ENCODE measurements around the gene C2orf69. TPM values are rescaled to one million over a fixed set of nuclear protein-coding genes. Genes with fewer than 3 reads are reported as not detected.

C2orf69 gene
- total and polyA plus RNA-seq, 2 of the 13 experiments (the other 11 are each of a cell fraction or from before 2014, with no cell fraction given) = 4.8 to 19.3 TPM

DNA sequence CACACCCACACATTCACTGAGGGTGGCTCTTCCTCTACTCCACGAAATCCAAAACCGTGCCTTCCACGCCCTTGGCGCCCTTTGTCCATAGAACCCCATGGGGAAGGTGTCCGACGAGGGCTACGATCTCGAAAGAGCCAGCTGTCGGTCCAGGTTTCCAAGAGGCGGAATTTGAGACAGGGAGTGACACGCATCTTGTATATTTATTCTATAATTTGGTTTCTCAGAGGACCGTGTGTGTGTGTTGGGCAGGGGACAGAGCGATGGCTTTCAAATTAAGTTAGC lies 726 bp downstream of the C2orf69 start (continued):
- TF ChIP-seq, protein P1, sequence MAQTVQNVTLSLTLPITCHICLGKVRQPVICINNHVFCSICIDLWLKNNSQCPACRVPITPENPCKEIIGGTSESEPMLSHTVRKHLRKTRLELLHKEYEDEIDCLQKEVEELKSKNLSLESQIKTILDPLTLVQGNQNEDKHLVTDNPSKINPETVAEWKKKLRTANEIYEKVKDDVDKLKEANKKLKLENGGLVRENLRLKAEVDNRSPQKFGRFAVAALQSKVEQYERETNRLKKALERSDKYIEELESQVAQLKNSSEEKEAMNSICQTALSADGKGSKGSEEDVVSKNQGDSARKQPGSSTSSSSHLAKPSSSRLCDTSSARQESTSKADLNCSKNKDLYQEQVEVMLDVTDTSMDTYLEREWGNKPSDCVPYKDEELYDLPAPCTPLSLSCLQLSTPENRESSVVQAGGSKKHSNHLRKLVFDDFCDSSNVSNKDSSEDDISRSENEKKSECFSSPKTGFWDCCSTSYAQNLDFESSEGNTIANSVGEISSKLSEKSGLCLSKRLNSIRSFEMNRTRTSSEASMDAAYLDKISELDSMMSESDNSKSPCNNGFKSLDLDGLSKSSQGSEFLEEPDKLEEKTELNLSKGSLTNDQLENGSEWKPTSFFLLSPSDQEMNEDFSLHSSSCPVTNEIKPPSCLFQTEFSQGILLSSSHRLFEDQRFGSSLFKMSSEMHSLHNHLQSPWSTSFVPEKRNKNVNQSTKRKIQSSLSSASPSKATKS (CRISPR knock-in tag; IDR thresholded peaks at IDR 0.05) = 0 out of 2 replicates have a peak, but pooled peaks have one; percentile 64
- TF ChIP-seq, protein P2, sequence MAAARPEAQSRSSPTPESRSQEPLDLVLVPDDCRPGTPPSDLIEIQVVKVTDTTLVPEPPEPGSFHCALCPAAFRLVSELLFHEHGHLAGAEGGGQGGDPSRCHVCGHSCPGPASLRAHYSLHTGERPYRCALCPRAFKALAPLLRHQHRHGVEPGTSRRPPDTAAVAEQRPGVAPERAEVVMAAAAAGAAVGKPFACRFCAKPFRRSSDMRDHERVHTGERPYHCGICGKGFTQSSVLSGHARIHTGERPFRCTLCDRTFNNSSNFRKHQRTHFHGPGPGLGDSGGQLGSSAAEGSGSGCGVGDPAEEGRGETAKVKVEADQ (CRISPR knock-in tag; IDR thresholded peaks at IDR 0.05; ENCODE audit: borderline replicate concordance) = peak; percentile 4; the same call in 1 of the 2 replicates
- no peak for TF ChIP-seq MAFF (IDR thresholded peaks at IDR 0.05; ENCODE audit: low read depth, low read length)
- no peak for TF ChIP-seq ZBTB20 (CRISPR knock-in tag; IDR thresholded peaks at IDR 0.05; ENCODE audit: borderline replicate concordance, low read depth)
- no peak for TF ChIP-seq ZNF674 (CRISPR knock-in tag; IDR thresholded peaks at IDR 0.05; ENCODE audit: low read depth)
- peak; percentile 18; the same call in 1 of the 2 replicates for TF ChIP-seq ZNF547 (CRISPR knock-in tag; IDR thresholded peaks at IDR 0.05)
- TF ChIP-seq MTA1 (CRISPR knock-in tag; IDR thresholded peaks at IDR 0.05; ENCODE audit: borderline replicate concordance) = no peak
- TF ChIP-seq LCORL (IDR thresholded peaks at IDR 0.05) = no peak
- no peak; the same call in 1 of the 2 replicates for TF ChIP-seq LCORL (CRISPR knock-in tag; IDR thresholded peaks at IDR 0.05)
- TF ChIP-seq NR1H2 (CRISPR knock-in tag; IDR thresholded peaks at IDR 0.05; ENCODE audit: borderline replicate concordance, low read depth) = no peak
- no peak for TF ChIP-seq NR2F2 (IDR thresholded peaks at IDR 0.05; ENCODE audit: borderline replicate concordance, low read depth)
- TF ChIP-seq ZNF569 (CRISPR knock-in tag; IDR thresholded peaks at IDR 0.05; ENCODE audit: borderline replicate concordance) = no peak
- 0 out of 2 replicates have a peak, but pooled peaks have one; percentile 13 for TF ChIP-seq MZF1 (CRISPR knock-in tag; IDR thresholded peaks at IDR 0.05; ENCODE audit: borderline replicate concordance)
- TF ChIP-seq, protein P3, sequence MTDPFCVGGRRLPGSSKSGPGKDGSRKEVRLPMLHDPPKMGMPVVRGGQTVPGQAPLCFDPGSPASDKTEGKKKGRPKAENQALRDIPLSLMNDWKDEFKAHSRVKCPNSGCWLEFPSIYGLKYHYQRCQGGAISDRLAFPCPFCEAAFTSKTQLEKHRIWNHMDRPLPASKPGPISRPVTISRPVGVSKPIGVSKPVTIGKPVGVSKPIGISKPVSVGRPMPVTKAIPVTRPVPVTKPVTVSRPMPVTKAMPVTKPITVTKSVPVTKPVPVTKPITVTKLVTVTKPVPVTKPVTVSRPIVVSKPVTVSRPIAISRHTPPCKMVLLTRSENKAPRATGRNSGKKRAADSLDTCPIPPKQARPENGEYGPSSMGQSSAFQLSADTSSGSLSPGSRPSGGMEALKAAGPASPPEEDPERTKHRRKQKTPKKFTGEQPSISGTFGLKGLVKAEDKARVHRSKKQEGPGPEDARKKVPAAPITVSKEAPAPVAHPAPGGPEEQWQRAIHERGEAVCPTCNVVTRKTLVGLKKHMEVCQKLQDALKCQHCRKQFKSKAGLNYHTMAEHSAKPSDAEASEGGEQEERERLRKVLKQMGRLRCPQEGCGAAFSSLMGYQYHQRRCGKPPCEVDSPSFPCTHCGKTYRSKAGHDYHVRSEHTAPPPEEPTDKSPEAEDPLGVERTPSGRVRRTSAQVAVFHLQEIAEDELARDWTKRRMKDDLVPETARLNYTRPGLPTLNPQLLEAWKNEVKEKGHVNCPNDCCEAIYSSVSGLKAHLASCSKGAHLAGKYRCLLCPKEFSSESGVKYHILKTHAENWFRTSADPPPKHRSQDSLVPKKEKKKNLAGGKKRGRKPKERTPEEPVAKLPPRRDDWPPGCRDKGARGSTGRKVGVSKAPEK (CRISPR knock-in tag; IDR thresholded peaks at IDR 0.05; ENCODE audit: borderline replicate concordance) = no peak
- TF ChIP-seq, protein P4, sequence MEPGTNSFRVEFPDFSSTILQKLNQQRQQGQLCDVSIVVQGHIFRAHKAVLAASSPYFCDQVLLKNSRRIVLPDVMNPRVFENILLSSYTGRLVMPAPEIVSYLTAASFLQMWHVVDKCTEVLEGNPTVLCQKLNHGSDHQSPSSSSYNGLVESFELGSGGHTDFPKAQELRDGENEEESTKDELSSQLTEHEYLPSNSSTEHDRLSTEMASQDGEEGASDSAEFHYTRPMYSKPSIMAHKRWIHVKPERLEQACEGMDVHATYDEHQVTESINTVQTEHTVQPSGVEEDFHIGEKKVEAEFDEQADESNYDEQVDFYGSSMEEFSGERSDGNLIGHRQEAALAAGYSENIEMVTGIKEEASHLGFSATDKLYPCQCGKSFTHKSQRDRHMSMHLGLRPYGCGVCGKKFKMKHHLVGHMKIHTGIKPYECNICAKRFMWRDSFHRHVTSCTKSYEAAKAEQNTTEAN (CRISPR knock-in tag; conservative IDR thresholded peaks at IDR 0.05) = no peak
- TF ChIP-seq SOX6 (IDR thresholded peaks at IDR 0.05) = no peak
- TF ChIP-seq SOX6 (CRISPR knock-in tag; IDR thresholded peaks at IDR 0.05) = no peak
- TF ChIP-seq SP140L (CRISPR knock-in tag; IDR thresholded peaks at IDR 0.05; ENCODE audit: borderline replicate concordance) = no peak
- no peak for TF ChIP-seq TSC22D2 (CRISPR knock-in tag; IDR thresholded peaks at IDR 0.05; ENCODE audit: borderline replicate concordance)
- TF ChIP-seq KDM6A (CRISPR knock-in tag; IDR thresholded peaks at IDR 0.05; ENCODE audit: low read depth) = no peak
- no peak for TF ChIP-seq HNF4A (CRISPR knock-in tag; IDR thresholded peaks at IDR 0.05)
- 0 out of 2 replicates have a peak, but pooled peaks have one; percentile 2 for TF ChIP-seq SMAD1 (CRISPR knock-in tag; IDR thresholded peaks at IDR 0.05; ENCODE audit: borderline replicate concordance, low read depth)
- no peak for TF ChIP-seq GTF2F1 (IDR thresholded peaks at IDR 0.05; ENCODE audit: low read length)
- no peak for TF ChIP-seq MXI1 (IDR thresholded peaks at IDR 0.05; ENCODE audit: borderline replicate concordance, low read depth, low read length)
- TF ChIP-seq CBX5 (CRISPR knock-in tag; IDR thresholded peaks at IDR 0.05; ENCODE audit: borderline replicate concordance) = 0 out of 2 replicates have a peak, but pooled peaks have one; percentile 1
- no peak for TF ChIP-seq SUZ12 (IDR thresholded peaks at IDR 0.05; ENCODE audit: low read depth, low read length)

All from HepG2 (cell line).